22Rv1 (cell line): ENCODE results near the gene TRANK1.

ENCODE experiments used
- ZFX ChIP-seq: fragments of 450-650 bp; IDR thresholded peaks from 2 replicates; pipeline ENCODE4 v1.6.1; 2017; ENCODE audit warnings: antibody characterized with exemption, borderline replicate concordance
- TF ChIP-seq, protein P1 (sequence below): fragments of 450-650 bp; IDR thresholded peaks from 2 replicates; pipeline ENCODE4 v1.5.1; 2017; ENCODE audit warnings: mild to moderate bottlenecking

DNA sequence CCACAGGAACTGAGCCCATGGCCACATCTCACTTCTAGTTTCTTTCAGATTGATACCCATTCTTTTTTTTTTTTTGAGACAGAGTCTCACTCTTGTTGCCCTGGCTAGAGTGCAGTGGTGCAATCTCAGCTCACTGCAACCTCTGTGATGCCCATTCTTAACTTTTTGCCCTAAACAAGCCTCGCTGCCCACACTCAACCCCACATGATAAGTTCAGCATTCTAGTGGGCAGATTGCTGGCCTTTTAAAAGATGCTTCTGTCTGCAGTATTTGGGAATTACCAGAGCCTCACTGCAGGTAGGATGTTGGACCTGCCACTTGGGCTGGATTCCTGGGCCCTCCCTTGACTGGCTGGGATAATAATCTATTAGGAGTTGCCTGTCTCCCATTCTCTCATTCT, 51.0 kb downstream of the TRANK1 start:
- TF ChIP-seq, protein P1, sequence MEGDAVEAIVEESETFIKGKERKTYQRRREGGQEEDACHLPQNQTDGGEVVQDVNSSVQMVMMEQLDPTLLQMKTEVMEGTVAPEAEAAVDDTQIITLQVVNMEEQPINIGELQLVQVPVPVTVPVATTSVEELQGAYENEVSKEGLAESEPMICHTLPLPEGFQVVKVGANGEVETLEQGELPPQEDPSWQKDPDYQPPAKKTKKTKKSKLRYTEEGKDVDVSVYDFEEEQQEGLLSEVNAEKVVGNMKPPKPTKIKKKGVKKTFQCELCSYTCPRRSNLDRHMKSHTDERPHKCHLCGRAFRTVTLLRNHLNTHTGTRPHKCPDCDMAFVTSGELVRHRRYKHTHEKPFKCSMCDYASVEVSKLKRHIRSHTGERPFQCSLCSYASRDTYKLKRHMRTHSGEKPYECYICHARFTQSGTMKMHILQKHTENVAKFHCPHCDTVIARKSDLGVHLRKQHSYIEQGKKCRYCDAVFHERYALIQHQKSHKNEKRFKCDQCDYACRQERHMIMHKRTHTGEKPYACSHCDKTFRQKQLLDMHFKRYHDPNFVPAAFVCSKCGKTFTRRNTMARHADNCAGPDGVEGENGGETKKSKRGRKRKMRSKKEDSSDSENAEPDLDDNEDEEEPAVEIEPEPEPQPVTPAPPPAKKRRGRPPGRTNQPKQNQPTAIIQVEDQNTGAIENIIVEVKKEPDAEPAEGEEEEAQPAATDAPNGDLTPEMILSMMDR, result no peak
- no peak for TF ChIP-seq ZFX
